Fibroblast of peridontal ligament (primary cell): ENCODE results near the gene ZNF277.
A peak's percentile ranks its signal among the peaks of the same experiment; 100 is the strongest.

Source experiments
- DNase-seq: peaks from one replicate; pipeline ENCODE4 v3.0.0-alpha.2; 2010; ENCODE audit errors: extremely low read depth

The ZNF277 gene, protein sequence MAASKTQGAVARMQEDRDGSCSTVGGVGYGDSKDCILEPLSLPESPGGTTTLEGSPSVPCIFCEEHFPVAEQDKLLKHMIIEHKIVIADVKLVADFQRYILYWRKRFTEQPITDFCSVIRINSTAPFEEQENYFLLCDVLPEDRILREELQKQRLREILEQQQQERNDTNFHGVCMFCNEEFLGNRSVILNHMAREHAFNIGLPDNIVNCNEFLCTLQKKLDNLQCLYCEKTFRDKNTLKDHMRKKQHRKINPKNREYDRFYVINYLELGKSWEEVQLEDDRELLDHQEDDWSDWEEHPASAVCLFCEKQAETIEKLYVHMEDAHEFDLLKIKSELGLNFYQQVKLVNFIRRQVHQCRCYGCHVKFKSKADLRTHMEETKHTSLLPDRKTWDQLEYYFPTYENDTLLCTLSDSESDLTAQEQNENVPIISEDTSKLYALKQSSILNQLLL

DNA sequence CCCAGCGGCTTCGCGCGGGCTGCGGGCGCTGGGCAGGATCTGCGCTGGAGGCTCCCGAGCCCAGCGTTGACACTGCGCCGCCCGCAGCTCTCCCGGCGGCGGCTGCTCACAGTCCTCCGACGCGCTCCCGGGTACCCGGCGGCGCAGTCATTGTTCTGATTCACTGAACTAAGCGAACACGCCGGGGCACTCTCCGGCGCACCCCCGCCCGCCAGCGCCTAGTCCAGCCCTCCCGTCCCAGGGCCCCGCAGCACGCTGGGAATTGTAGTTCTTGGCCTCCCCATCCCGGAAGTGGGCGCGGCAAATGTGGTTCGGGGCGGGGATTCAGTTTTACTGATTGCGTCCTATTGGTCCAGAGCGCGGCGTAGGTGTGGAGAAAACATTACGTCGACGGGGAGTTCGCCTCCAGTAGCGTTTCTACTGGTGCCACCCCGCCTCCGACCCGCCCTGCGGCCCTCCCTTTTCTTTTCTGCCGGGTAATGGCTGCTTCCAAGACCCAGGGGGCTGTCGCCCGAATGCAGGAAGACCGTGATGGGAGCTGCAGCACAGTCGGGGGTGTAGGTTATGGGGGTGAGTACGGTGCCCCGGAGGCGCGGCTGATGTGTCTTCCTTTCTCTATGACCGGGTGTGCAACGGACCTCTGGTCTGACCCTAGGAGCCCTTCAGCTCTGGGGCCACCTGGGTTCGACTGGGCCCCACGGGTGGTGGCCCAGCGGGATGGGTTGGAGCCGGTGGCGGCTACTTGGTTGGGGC, at the start of gene ZNF277, which contains the start of gene DOCK4:
TSS of gene ZNF277 (plus strand) at position 458 of the 753 bp plus-strand sequence. CDS start at position 480, 22 bp downstream.
TSS of gene DOCK4 (minus strand) at position 162 of the 753 bp plus-strand sequence. CDS start 261 bp downstream, outside the sequence.
- peak; percentile 99 for DNase-seq

DNA sequence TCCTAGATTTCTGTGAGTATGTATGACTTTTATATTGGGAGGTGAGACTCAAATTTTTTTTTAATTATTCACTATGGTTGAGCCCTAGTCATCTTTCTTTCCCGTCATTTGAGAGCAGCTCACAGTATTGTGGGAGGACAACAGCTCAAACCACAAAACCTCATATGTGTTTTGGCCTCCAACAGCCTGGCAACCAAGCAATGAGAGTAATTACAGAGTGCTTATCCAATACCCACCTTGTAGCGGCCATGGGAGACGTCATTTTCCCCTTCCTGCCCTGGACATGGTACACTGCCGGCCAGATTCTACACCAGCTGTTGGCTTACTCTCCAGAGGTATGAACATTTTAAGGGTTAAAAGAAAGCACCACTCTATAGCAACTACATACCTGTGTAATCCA, 49.4 kb upstream of the ZNF277 start:
- peak; percentile 87 for DNase-seq

DNA sequence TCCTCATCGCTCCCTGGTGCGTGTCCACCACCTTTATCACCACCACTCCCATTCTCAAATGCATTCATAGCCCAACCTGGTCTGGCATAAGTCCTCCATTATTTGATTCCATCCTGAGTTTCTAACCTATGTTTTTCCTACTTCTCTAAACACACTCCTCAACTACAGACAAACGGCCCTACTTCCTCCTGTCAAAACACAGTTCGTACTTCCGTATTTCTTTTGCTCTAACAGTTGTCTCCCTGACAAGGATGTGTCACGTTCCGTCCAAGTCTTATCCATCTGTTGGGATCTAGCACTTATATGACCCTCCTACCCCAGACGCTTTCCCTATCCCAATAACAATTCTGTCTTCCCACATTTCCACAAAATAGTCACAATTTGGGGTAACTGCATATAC, 47.1 kb upstream of the ZNF277 start:
- DNase-seq, result no peak

DNA sequence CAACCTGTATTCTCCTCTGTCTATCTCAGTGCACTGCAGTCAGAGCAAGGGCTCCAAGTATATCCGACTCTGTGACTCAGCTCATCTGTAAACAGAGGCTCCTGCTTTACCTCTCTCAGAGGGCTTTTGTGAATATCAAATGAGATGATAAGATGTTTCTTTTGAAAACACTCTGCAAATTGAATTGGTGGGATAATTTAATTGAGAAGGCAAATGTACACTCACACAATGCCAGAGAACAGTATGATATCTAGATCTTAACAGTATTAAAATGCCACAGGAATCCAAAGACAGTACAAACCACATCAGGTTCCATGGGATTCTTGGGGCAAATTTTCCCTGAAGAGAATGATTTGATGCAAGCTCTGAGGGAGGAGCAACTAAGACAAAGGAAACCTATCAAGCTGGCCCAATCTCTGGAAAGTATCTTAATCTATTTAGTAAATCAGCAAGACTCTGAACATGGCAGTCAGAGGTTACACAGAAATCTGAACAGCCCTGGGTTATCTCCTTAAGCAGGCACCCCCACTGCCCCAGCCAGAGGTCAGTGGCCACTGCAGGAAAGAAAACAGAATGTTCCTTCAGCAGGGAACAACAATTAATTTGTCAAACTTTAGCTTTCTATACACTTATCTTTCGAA, 46.2 kb upstream of the ZNF277 start:
- DNase-seq, result peak; percentile 14

DNA sequence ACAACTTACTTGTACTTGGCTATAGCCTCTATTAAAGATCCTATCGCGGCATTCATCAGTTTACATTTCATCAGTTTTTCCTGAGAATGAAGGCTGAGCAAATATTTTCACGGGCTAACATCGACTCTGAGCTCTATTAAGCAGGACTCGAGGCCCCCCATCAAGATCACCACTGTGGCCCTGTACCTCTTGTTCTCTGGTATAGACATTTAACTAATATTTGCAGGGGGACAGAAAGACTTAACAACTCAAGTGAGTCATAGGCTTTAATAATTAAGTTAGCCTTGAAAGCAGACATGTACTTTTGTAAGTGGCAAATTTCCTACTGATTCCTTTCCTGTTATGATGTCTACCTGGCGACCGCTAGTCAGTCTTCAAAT, 45.7 kb upstream of the ZNF277 start:
- no peak for DNase-seq

DNA sequence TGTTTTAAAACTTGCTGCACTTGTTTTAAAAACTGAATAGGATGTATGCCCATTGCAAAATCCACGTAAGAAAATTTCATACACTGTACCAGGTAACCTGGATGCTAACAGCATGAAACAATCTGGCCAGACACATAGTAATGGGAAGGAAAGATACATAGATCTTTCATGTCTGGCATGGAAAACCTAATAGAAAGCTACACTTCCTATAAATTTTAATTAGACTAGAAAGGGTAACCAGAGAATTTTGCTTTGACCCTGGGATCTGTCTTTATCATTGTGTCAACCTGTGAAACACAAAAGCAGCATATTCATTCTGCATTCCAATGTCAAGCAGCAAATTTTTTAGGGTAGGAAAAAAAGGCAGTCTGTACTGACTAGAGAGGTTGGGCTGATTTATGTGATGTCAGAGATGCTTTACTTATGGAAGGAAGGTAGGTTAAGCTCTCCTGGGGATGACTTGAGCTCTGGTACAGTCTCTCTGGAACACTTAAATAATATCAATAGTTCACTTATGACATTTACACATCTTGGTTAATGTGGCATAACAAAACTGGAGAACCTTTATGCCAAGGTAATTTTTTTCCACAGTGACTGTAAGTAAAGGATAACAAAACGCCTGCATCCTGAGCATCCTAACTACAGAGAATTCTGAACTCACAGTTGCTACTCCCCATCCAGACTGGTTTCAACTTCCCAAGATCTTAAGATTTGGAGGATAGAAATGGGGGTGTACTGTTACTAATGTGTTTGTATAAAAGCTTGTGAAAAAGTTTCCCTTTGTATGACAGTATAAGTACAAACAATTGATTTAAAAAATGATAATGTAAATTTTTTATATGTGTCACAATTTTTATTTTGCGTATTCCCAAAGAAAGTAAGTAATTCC, 45.0 kb upstream of the ZNF277 start:
- DNase-seq, result no peak

DNA sequence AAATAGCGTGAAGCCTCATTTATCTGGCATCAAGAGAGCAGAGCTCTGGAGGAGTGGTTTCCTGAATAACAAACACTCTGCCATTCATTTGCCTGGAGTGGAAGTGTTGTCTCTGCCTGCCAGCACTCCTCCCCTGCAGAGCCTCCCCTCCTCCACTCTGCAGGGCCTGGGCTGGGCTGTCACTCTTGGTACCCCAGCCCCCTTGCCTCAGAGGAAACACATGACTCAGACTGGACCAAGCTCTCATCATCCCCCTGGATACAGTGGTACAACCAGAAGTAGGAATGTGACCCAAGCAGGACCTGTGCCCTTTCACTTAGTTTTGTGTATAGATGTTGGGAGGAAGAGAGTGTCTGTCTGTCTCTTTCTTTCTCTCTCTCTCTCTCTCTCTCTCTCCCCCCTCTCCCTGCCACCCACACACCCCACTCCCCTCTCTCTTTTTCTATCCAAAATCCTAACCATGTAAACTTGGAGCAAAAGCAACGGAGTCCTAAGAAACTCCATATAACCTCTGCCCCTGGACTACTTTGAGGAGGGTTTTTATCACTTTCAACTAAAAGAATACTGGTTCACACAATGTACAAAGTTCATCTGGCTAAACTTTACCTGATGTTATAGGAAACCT, 44.2 kb upstream of the ZNF277 start:
- peak; percentile 31 for DNase-seq

DNA sequence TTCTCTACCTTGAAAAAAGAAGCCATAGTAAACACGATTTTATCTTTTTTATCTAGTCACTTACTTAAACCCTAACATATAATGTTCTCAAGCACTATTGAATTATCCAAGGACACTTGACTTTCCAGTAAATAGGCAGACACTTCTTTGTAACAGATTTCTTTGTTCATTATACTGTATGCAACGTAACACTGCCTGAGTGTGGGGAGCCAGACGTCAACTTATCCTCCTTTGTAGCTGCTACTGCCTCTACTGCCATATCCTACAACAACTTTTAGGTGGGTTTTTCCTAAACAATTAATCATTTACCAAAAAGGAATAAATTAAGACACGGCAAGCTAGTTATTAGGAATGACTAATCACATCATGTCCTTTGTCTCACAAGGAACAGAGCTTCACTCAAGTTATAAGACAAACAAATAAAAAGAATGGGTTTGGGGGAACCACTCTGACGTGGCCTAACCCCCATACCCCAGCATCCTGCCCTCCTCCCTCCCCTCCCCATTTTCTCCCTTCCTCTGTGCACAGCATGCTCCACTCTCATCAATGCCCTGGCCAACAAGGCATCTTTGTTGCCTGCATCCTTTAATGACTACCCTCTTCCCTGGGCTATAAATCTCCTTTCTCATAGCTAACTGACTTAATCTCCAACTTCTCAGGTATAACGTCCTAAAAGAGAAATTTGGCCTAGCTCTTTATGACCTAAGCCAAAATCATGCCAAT, 43.5 kb upstream of the ZNF277 start:
- DNase-seq, result no peak

DNA sequence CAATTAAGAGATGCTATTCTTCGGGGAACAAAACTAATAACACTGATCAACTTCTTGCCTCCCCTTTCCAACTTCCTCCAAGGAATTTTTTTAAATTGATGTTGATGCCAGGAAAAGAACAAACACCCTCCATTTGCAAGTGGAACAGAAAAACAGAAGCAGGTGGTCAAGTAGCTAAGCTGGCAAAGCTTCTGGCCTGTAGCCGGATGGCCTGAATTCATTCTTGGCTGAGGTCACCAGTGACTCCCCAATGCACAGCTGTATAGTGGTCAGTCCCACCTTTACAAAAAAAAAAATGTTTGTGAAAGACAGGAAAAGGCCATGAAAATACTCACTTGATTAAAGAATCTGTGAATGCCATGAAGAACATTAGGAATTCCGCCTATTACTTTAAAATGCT, 39.3 kb upstream of the ZNF277 start:
- no peak for DNase-seq

DNA sequence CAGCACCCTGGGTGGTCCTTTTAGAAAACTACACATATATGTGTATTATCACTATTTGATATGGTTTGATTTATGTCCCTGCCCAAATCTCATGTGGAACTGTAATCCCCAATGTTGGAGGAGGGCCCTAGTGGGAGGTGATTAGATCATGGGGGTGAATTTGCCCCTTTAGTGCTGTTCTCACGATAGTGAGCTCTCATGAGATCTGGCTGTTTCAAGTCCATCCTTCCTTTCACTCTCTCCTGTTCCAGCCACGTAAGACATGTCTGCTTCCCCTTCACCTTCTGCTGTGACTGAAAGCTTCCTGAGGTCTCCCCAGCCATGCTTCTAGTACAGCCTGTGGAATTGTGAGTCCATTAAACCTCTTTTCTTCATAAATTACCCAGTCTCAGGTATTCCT, 37.6 kb upstream of the ZNF277 start:
- no peak for DNase-seq

DNA sequence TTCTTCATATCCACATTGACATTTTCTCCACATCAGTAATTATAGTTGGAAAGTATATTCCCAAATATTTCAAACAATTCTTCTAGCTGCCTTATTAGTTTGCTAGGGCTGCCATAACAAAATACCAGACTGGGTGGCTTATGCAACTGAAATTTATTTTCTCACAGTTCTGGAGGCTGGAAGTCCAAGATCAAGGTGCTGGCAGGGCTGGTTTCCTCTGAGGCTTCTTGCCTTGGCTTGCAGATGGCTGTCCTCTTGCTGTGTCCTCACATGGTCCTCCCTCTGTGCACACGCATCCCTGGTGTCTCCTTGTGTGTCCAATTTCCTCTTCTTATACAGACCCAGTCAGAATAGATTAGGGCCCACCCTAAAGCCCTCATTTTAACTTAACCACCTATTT, 34.8 kb upstream of the ZNF277 start:
- no peak for DNase-seq

DNA sequence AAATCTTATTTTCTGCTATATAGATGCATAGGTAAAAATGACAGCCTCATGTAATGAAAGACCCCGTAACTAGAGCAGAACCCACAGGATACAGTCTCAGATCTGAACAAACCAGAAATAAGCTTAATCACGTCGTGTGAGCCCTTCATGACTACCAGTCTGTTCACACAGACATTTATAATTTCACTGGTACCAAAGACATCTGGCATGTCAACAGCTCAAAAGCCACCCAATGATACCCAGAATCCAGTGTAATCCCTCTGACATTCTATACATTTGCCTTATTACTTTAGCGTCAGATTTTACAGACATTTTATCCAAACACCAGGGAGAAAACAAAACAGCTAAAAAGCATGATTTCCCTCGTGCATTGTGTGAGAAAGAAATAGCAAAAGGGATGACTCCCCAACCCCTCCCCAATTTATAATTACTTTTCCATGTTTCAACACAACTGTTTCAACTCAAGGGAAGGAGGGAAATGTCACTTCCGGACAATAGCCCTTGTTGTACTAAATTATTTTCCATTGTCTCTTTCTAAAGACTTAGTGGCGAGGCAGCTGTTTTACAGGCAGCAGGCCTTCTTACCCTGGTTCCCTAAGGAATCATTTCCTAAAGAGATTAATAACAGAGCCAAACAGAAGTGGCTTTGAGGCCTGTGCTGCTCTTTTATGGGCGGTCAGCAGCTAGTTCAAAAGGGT, 33.5 kb upstream of the ZNF277 start:
- no peak for DNase-seq

DNA sequence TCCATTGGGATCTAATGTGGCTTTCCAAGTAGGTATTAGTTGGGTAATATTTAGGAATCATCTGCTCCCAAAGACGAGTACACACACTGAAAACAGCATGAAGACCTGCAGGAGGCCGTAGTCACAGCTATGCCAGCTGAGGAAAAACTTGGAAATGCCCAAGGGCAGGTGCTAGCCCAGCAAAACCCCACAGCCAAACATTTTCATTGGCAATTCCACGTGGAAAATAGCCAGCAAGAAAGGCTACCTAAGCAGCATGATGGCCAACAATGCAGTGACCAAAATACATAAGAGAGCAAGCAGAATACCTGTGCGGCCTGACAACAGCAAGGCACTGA, 33.0 kb upstream of the ZNF277 start:
- DNase-seq, result no peak

DNA sequence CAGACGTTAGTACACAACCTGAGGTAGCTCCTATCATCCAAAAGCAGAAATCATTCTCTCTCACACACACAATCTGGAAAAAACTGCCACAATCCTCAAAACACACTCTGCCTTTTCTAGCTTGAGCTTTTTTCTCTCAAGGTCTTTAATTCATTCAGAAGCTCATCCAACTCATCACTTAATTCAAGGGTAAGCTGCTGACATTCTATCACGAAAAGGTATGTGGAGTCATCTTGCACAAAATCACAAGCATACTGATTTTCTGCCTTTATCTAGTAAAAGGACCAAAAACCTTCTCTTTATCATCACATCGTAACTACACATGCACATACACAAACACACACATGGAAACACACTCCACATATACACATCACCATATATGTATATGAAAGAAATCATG, 32.3 kb upstream of the ZNF277 start:
- no peak for DNase-seq

DNA sequence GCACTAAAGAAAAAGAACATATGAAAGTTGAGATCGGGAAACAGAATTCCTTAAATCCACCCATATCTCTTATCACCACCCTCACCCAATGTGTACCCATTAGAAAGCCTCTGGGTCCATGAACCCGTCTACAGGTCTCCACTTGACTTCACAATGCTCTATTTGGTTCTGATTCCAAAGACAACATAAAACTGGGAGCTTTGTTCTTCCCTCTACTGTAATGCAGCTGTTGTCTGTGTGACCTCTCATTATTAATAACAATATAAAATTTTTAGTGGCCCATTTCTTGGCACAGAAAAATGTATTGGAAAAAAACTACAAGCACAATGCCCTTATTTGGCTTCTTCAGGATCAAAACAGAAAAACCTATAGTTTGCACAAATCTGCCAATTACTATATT, 30.3 kb upstream of the ZNF277 start:
- no peak for DNase-seq

DNA sequence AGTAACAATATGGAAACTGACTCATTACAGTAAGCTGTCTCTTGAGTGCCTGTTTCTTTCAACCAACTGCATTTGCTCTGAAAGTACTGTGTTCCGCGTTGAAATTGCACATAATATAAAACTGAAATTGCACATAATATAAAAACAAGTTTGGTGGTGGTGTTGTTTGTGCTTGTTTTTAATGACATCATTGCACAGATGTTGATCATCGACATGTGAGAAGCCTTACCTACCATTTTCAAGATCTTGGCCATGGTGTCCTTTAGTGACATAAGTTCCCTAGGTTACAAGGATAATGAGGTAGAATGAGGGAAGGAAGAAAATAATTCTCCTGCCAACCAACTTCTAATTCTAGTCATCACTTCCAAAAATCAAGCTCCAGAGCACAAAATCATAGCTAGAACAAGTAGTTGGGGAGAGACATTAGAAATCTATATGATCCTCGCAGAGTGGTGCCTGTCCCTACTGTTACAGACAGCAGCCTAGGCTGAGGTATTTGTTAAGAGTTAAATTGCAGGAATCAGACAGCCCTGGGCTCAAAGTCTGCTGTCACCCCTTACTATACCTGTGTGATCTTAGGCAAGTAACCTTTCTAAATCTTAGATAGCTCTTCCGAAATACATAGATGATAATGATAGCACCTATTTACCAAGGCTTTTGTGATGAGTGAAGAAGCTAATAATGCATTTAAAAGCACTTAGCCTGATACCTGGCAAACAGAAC, 29.6 kb upstream of the ZNF277 start:
- no peak for DNase-seq

DNA sequence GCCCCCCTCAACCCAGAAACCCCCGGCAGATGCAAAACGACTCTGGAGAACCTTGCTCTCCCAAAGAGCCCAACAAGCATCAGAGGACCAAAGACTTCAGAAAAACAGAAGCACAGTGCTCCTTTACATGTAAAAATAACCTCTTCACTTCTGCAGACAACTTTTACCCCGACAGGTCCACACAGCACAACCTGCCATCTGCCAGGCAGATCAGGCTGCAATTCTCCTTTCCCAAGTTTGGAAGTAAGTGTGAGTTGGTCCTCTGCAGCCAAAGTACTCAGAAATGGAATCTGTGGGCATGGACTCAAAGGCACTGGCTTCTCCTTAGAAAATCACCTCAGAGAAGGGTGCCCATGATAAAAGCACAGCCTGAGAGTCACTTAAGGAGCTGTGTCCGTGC, 26.3 kb upstream of the ZNF277 start:
- DNase-seq, result no peak

DNA sequence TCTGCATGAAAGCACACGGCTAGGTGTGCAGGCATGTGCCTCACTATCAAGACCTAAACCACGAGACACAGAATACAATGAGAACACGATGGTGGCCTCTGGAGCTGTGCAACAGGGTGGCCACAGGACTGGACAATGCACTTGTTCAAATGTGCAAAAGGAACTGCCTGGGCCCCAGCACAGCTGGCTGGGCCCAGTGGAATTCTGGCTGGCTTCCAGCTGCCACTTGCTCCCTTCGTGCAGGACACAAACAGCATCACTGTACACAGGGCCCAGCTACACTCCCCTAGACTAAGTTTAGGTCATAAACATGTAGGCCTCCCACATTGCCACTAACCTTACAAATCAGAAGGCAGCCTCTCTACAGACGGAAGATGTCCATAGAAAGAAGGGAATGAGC, 23.7 kb upstream of the ZNF277 start:
- DNase-seq, result no peak

DNA sequence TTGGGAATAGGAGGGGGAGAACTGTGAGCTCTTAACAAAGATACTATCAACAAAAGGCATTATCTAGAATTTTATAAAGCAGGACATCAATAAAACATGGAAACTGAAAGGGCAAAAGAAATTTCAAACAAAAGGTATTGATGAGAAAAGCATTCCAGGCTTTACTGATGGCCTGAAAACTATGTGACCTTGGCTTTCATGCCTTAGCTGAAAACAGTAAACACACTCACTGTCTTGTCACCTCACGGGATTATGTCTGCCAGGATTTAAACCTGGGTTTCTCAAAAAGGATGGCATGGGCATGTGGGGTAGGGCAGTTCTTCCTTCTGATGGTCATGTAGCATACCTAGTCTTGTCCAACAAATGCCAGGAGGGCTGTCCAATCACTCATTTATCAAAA, 23.2 kb upstream of the ZNF277 start:
- no peak for DNase-seq
